ENCODE data around the gene LLPH.

Gene LLPH

DNA sequence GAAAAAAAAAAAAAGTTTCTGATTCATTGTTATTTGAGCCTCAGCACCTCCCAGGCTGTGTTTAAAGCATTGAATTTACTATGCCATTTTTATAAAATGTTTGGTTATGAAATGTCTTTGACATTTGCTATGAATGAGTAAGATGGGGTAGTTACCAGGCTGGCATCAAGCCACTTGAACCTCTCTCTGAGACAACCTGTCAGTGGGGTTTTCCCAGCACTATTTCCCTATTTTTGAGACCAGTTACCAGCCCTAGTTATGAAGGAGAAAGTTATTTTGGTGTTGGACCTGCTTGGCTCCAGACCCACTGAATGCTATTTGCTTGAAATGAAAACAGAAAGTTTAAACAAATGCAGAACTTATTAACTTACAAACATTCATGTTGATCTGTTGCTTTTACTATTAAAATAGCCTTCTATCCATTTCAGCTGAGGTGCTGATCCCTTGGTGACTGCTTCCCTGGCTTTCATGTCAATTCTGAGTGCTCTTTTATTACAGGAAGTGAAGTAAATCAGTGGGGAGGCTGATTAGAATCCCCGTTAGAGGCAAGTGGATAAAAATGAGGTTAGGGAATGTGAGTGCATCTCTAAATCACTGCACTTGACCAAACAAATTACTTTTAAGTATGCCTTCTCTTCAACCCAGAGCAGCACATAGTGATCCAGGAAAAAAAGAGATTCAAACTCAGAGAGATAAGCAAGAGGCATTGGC lies 37.8 kb downstream of the LLPH start:
- no peak for DNase-seq (ENCODE audit: low read depth in 1 of 2, low spot score in 1 of 2)

DNA sequence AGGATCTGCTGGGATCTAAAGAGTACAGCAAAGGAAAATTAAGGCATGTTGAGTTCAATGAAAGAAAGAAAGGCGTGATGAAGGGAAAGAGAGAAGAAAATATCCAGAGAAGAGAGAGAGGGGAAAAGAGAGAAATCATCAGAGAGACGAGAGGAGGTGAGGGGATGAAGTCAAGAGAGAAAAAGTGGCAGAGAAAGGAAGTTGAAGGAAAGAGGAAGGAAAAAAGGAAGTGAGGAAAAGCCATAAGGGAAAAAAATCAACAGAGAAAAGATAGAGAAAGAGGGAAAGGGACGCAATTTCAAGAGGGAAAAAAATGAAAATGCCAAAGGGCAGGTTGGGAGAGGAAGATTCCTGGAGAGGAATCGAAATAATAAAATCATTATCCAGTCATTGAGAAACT lies 40.4 kb downstream of the LLPH start:
- DNase-seq (ENCODE audit: low read depth in 1 of 2, low spot score in 1 of 2) = no peak

DNA sequence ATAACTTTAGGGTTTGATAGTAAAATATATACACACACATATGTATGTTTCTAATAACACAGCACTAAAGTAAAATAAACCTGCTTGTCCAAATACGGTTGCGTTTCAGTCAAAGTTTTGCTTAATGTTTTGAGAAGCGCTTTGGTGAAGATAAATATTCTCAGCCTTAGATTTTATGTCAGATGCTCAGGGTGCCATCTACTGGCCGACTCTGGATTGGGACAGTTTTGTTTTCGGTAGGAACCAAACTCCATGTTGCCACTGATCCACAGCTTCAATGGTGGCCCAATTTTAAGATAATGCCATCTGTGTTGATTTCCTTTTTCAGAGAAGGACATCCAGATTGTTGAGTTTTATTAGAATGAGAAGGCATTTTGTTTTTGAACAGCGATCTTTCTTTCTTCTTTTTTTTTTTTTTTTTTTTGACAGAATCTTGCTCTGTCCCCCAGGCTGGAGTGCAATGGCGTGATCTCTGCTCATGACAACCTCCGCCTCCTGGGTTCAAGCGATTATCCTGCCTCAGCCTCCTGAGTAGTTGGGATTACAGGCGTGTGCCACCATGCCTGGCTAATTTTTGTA lies 43.1 kb downstream of the LLPH start:
- peak; percentile 6 to 26 for DNase-seq (ENCODE audit: low read depth in 1 of 2, low spot score in 1 of 2)

DNA sequence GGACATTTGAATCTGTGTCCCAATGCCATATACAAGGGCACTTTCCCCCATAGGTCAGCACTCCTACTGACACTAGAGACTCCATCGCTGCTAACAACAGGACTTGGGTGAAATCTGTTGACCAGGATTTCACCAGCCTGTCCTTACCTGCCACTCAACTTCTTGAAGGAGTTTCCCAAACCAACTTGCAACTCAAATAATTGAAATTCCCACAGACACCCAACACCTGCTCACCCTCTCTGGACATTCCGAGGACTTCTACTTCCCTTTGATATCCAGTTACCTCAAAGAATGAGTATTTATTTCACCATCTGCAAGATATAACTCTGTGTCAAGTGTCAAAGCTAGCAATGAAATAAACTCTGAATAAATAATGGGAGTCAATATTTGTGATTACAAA lies 44.6 kb downstream of the LLPH start:
- no peak for DNase-seq (ENCODE audit: low read depth in 1 of 2, low spot score in 1 of 2)

DNA sequence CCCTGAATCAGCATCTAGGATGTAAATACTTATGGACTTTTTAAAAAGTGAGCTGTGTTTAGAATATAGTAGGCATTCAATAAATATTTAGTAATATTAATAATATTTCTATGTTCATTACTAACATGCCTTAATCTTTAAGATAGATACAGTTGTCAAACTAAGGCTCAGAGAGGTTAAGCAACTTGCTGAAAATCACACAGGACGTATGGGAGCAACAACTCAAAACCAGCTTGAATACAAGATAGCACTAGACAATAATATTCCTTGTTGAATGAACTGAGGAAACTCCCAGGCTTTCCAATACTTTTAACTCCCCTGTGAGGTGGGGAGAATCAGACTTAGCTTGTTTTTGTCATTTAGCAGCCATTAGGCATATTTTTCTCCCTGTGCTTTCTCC lies 45.3 kb downstream of the LLPH start:
- no peak for DNase-seq (ENCODE audit: low read depth in 1 of 2, low spot score in 1 of 2)

DNA sequence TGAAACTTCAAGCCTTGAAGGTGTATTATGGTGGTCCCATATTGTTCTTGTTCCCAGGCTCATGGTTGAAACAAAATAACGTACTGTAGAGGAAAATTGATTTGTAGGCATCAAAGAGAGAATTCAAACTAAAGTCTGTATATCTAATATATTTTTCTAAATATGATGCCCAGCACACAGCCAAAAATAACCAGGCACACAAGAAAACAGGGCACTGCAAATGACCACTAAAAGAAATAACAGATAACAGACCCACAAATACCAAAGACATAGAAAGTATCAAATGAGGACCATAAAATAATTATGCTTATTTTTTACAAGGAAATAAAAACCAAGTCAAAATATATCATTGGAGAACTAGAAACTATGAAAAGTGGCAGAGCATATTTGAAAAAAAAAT lies 46.8 kb downstream of the LLPH start:
- DNase-seq (ENCODE audit: low read depth in 1 of 2, low spot score in 1 of 2) = no peak

DNA sequence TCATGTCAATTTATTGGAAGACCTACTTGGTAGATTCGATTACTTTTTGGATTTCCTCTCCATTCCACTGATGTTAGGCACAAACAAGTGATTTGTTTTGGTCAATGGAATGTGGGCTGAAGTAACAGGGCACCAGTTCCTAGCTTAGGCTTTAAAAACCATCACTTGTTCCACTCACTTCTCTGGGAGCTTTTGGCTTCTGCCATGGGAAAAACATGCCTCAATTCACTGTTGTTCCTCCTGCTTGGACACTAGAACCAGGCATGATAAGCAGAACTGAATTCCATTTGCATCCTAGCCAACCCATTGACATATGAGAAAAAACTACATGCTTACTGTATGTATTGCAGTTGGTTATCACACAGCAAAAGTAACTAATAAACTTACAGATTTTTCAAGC lies 47.8 kb downstream of the LLPH start:
- DNase-seq (ENCODE audit: low read depth in 1 of 2, low spot score in 1 of 2) = no peak

DNA sequence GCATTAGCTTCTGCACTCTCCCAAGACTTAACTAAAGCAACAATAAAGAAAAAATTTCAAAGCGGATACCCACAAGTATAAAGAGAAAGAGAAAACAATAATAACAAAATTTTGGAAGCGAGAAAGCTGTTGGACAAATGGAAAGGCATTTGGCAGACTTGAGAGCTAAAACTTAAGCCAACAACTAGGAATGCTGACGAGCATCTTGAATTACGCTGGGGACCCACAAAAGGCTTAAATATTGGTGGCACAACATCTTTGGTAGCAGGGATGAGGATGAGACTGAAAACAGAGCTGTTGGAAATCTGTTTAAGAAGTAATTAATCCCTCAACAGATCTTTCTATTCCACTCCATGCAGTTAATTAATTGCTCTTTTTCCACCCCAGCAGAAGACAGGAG lies 49.8 kb downstream of the LLPH start:
- no peak for DNase-seq (ENCODE audit: low read depth in 1 of 2, low spot score in 1 of 2)

DNA sequence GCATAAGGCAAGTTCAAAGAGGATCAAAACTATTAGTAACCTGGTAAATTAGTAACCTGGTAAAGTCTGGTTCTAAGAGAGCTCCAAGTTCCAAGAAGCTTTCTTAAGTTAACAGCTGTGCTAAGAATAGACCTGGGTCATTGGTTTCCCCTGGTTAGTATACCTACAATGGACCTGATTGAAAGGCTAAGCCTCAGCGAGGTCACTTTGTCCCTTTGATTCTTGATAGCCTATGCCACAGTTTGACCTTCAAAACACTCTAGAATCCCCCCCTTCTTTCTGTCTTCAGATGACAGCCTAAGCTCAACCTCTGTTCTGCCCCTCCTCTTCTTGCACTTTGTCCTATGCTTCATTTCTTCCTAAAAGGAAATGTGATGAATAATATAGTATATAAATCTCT lies 53.0 kb downstream of the LLPH start:
- DNase-seq (ENCODE audit: low read depth in 1 of 2, low spot score in 1 of 2) = no peak

DNA sequence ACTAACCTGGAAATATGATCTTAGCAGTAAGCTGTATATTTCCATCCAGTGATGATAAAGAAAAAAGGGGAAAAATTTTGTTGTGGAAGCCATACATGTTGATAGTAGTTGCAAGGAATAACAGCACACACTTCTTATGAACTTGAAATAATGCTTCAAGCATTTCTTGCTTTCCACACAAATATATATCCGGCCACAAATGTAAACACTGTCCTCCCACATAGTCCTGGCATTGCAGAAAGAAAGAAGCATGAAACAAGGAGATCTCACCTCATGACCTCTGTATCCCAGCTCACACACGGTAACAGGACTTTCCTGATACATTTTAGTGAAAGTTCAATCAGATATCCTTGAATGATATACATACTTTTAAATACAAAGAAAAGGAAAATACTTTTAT lies 56.0 kb downstream of the LLPH start:
- DNase-seq (ENCODE audit: low read depth in 1 of 2, low spot score in 1 of 2) = no peak

DNA sequence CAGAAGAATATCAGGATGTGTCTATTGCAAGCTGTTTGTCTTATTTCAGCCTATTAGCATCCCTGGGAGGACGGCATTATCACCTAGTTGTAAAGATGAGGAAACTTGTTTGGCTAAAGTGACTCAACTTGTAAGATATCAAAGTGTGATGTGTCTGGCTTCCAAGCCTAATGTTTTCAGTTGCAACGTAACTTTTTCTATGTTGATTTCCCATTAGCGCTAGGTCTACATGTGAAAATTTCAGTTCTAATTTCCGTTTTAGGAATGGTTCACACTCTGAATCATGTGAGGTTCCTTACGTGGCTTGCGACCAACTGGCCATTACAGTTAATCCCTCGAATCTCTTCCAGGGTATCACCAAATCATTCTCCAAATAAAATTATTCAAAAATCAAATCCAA lies 58.0 kb downstream of the LLPH start:
- DNase-seq (ENCODE audit: low read depth in 1 of 2, low spot score in 1 of 2) = no peak

DNA sequence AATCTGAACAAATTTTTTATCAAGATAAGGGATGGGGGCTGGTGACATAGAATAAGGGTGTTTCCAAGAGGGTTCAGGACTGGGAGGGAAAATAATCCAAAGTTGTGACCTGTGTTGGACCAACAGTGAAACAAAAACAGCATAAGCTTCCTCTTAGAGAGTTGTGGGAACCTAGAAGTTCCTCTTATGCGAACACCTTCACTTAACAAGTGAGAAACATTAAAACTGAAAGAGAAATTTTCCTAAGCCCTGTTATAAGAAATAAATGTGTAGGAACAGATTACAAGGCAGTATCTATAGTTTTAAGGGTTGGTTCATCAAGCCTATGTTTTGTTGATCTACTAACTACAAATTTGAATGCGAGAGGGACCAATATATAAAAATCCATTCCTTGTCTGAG lies 58.4 kb downstream of the LLPH start:
- DNase-seq (ENCODE audit: low read depth in 1 of 2, low spot score in 1 of 2) = no peak

DNA sequence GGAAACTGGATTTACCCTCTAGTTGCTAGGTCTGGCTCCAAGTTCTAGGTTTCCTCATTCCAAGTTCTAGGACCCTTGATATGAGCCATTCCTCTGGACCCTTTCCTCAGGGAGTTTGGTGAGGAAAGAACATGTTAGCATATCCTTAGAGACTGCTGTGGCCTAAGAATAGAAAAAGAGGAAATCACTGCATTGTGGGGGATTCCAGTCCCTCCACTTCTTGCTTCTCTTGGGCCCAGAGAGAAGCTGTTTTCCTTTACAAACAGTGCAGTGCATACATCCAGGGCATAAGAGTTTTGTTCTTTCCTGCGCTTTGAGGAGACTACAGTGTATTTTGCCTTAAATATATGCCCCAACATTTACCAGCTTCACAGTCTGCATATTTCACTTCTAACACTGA lies 59.0 kb downstream of the LLPH start:
- DNase-seq (ENCODE audit: low read depth in 1 of 2, low spot score in 1 of 2) = no peak

DNA sequence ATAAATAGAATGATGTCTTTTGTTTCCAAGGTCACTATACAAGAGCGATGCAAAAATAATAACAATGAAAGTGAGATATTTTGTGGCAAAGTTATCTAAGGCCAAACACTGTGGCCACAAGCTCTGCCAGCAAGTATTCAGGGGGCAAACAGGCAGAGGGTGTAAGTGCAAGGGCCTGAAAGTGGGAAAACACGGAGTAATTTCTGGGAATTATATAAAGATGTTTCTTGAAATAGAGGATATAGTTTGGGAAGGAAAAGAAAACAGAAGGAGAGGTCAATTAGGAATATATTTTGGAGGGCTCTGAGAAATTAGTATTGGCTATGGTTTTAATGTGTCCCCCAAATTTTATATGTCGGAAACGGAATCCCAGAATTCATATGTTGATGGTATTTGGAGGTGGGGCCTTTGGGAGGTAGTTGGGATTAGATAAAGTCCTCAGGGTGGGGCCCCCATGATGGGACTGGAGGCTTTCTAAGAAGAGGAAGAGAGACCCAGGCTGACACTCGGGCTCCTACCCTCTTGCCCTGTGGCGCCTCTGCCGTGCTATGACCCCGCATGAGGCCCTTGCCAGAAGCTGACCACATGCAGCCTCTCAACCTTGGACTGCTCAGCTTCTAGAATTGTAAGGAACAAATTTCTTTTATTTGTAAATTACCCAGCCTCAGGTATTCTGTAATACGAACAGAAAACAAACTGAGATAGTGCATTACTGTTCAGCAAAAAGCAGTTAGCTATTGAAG lies 60.0 kb downstream of the LLPH start:
- no peak for DNase-seq (ENCODE audit: low read depth in 1 of 2, low spot score in 1 of 2)

DNA sequence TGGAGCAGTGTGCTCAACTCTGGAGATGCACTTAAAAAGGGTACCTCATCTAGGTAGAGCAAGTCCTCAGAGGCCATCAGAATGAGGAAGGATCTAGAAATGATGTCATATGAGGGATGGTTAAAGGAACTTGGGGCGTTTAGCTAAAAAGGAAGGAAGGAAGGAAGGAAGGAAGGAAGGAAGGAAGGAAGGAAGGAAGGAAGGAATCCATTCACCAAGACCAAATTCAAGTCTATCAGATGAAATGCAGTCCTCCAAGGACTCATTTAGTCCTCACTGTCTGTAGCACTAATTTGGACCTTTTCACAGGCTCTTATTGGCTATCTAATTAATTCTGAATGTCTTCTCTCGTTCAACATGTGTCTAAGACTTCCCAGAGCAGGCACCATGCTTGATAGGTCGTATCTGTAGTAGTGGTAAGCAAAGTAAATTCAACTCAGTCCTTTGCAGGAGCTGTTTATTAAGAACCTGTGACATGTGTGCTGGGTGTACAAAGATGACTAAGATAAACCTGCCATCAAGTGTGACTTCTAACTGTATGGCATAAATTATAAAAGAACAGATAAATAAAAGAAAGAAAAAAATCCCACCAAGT lies 63.5 kb downstream of the LLPH start:
- DNase-seq (ENCODE audit: low read depth in 1 of 2, low spot score in 1 of 2) = no peak
